BE2C (cell line): ENCODE data around the gene TMEM236.

Experiments
- DNase-seq: peaks from one replicate; pipeline ENCODE4 v3.0.0-alpha.2; 2020
- H3K27me3 ChIP-seq: fragments of 250-450 bp; sonication (Bioruptor Pico); 2 replicates; pipeline ENCODE4 v1.5.1; 2020; ENCODE audit warnings: mild to moderate bottlenecking
- H3K36me3 ChIP-seq: fragments of 250-450 bp; sonication (Bioruptor Pico); 2 replicates; pipeline ENCODE4 v1.5.1; 2020; ENCODE audit warnings: mild to moderate bottlenecking
- H3K4me1 ChIP-seq: fragments of 250-450 bp; sonication (Bioruptor Pico); 2 replicates; pipeline ENCODE4 v1.5.1; 2020
- H3K4me3 ChIP-seq: 2 replicates; pipeline ENCODE4 v1.5.1; 2011; ENCODE audit warnings: low read depth, low read length
- H3K9me3 ChIP-seq: fragments of 250-450 bp; sonication (Bioruptor Pico); 2 replicates; pipeline ENCODE4 v1.5.1; 2020
- TF ChIP-seq, protein P1 (sequence below): IDR thresholded peaks from 2 replicates; pipeline ENCODE4 v1.5.1; 2012; ENCODE audit warnings: mild to moderate bottlenecking, low read depth, low read length

Gene TMEM236

DNA sequence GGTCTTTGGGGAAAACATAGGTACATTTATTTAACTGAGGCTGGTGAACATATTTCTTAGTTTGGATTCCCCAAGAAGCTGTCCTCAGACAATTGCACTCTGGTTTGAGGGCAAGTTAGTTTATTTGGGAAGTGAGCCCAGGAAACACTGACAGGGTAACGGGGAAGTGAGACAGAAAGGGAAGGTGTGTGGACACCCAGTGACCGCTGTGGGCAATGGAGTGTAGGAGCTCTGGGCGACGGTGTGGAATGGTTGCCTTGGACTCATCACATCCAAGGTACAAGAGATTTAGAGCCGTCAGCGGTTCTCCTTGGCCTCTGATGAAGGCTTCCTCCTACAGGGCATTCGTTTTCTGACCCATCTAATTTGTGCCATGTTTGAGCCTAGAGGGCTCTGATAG lies 64.2 kb downstream of the TMEM236 start:
- Histone ChIP-seq H3K4me3 (no peak overlapping the region), H3K4me1 (no peaks in the 10 kb centered on the region), H3K27me3 (no peaks in the 10 kb centered on the region), H3K36me3 (no peaks in the 10 kb centered on the region), H3K9me3 (no peaks in the 10 kb centered on the region)
- TF ChIP-seq, protein P1, sequence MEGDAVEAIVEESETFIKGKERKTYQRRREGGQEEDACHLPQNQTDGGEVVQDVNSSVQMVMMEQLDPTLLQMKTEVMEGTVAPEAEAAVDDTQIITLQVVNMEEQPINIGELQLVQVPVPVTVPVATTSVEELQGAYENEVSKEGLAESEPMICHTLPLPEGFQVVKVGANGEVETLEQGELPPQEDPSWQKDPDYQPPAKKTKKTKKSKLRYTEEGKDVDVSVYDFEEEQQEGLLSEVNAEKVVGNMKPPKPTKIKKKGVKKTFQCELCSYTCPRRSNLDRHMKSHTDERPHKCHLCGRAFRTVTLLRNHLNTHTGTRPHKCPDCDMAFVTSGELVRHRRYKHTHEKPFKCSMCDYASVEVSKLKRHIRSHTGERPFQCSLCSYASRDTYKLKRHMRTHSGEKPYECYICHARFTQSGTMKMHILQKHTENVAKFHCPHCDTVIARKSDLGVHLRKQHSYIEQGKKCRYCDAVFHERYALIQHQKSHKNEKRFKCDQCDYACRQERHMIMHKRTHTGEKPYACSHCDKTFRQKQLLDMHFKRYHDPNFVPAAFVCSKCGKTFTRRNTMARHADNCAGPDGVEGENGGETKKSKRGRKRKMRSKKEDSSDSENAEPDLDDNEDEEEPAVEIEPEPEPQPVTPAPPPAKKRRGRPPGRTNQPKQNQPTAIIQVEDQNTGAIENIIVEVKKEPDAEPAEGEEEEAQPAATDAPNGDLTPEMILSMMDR = no peak
- DNase-seq = no peak

DNA sequence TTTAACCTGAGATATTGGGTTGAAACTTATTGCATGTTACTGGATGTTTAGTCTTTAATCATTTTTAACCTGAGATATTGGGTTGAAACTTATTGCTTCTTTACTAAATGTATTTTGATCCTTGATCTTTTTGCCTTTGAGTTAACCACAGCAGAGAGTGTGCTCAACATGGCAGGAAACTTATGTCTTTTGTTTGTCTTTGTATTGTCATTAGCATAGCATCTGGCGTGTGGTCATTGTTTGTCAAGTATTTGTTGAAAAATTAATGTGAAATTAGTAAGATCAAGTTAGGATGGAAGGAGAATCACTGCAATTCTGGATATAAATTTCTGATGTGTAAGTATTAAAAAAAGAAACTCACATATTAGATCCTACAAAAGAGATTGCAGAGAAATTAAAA lies 65.3 kb downstream of the TMEM236 start:
- TF ChIP-seq, protein P1 = no peak
- no peak for DNase-seq
- H3K4me1 ChIP-seq = no peaks in the 10 kb centered on the region

DNA sequence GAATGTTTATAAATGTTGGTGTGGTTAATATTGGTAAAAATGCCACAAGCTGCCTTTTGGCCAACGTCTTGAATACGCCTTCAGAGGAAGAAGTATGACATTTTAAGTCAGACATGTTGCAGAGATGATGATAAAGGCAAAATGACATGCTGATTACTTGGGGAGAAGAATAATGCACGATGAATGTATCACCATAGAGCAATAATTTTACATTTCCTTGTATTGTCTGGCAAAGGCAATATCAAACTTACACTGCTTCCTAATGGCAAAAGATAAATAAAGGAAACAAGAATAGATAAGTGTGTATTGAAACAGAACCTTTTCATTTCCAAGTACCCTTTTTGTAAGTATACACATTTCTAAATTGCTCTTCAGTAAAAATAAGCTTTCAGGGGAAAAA lies 65.8 kb downstream of the TMEM236 start:
- H3K36me3 ChIP-seq = no peaks in the 10 kb centered on the region
- no peaks in the 10 kb centered on the region for H3K27me3 ChIP-seq
- H3K4me1 ChIP-seq = no peaks in the 10 kb centered on the region
- TF ChIP-seq, protein P1 = no peak
- no peak overlapping the region for H3K4me3 ChIP-seq
- no peaks in the 10 kb centered on the region; the same call in 1 of the 2 replicates for H3K9me3 ChIP-seq
- DNase-seq = no peak

More for the DNA sequence above, 65.3 kb downstream of the TMEM236 start:
- H3K4me3 ChIP-seq = no peak overlapping the region
- no peaks in the 10 kb centered on the region for H3K9me3 ChIP-seq
- H3K36me3 ChIP-seq = no peaks in the 10 kb centered on the region
- no peaks in the 10 kb centered on the region for H3K27me3 ChIP-seq

DNA sequence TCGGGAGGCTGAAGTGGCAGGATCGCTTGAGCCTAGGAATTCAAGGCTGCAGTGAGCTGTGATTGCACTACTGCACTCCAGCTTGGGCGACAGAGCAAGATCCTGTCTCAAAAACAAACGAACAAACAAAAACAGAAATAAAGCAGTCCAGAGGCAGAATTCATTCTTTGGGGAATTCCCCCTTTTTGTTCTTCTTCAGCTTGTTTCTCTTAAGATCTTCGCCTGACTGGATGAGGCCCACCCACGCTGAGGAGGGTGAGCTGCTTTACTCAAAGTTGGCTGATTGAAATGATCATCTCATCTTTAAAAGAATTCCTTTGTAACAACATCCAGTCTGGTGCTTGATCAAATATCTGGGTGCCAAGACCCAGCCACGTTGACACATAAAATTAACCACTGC lies 67.8 kb downstream of the TMEM236 start:
- Histone ChIP-seq H3K27me3 (no peaks in the 10 kb centered on the region), H3K4me1 (no peaks in the 10 kb centered on the region), H3K9me3 (no peaks in the 10 kb centered on the region; the same call in 1 of the 2 replicates), H3K4me3 (no peak overlapping the region), H3K36me3 (no peaks in the 10 kb centered on the region)
- TF ChIP-seq, protein P1 = no peak
- DNase-seq = no peak

DNA sequence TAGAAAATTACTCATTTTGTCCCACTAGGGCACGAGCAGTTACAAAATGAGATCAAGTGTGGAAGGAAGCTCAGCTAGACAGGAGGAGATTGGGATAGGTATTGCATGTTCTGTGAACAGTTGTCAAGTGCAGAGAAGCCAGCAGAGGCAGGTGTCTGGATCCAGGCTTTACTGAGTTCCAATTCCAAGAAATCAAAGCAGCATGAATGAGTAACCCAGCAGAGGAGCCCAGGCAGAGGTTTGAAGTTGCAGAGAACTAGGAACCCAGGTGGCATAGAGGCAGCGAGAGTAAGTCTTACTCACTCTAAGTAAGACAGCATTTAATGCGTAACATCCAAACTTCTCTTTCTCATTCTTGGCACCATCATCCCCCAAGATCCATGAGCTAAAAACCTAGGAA lies 68.9 kb downstream of the TMEM236 start:
- Histone ChIP-seq H3K9me3 (no peaks in the 10 kb centered on the region; the same call in 1 of the 2 replicates), H3K4me3 (no peak overlapping the region), H3K27me3 (no peaks in the 10 kb centered on the region), H3K36me3 (no peaks in the 10 kb centered on the region), H3K4me1 (no peaks in the 10 kb centered on the region)
- TF ChIP-seq, protein P1 = no peak
- DNase-seq = no peak

DNA sequence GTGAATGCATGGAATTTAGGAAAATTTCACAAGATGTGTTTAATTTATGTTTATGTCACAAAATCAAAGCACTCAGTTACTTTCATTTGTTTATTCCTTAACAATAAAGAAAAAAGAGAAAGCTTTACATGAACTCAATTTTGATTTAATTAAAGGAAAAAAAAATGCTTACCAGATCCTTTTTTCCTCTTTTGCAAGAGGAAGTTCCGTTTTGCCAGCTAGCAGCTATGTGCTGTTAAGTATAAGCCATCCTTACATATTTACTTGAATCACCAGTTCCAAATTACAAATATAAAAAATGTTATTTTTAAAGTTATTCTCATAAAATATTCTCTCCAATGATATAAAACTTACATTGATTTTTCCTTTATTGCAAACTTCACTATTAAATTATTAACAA lies 69.9 kb downstream of the TMEM236 start:
- no peaks in the 10 kb centered on the region; the same call in 1 of the 2 replicates for H3K9me3 ChIP-seq
- no peak for DNase-seq
- no peaks in the 10 kb centered on the region for H3K4me1 ChIP-seq
- no peaks in the 10 kb centered on the region for H3K27me3 ChIP-seq
- TF ChIP-seq, protein P1 = no peak
- no peak overlapping the region for H3K4me3 ChIP-seq
- H3K36me3 ChIP-seq = no peaks in the 10 kb centered on the region
